Kidney tubule cell (primary cell): ENCODE results near the gene TRIM33.

Experiments used
- DNase-seq: peaks from one replicate; pipeline ENCODE4 v3.0.0-alpha.2; 2018; ENCODE audit warnings: low spot score

The TRIM33 gene

GRCh38 chr1:114349891-114350605 lies 161.0 kb downstream of the TRIM33 start:
- no peak for DNase-seq

GRCh38 chr1:114347431-114348209 lies 163.4 kb downstream of the TRIM33 start:
- no peak for DNase-seq

GRCh38 chr1:114346480-114347029 lies 164.4 kb downstream of the TRIM33 start:
- DNase-seq = peak; percentile 93

GRCh38 chr1:114345930-114346479 lies 165.0 kb downstream of the TRIM33 start:
- peak; percentile 2 for DNase-seq

- no peak for DNase-seq
Measured at GRCh38 chr1:114344656-114345055, 166.3 kb downstream of the TRIM33 start.
